GM23338 (cell line): ENCODE measurements around the gene COL4A2.

ENCODE experiments used
- CREB1 ChIP-seq: fragments of 250-450 bp; sonication (Bioruptor Pico); IDR thresholded peaks from 2 replicates; pipeline ENCODE4 v1.5.0; 2020; ENCODE audit warnings: low read depth, mild to moderate bottlenecking, moderate library complexity
- CTCF ChIP-seq, 2 experiments: fragments of 200-600 bp in 1 of 2; sonication (generic) in 1 of 2; conservative IDR thresholded peaks; 2 replicates each; pipeline versions ENCODE4 v1.5.1 to v1.6.1; 2016 to 2017; ENCODE audit warnings: antibody characterized with exemption in 2 of 2, low read depth in 2 of 2, mild to moderate bottlenecking in 2 of 2, moderate library complexity in 1 of 2
- EZH2 ChIP-seq: fragments of 200-600 bp; sonication (generic); IDR thresholded peaks from one replicate; pipeline ENCODE4 v1.8.0; 2017; ENCODE audit warnings: antibody characterized with exemption, mild to moderate bottlenecking, low read depth; ENCODE audit not compliant: unreplicated experiment
- EZH2phosphoT487 ChIP-seq: fragments of 200-600 bp; sonication (generic); IDR thresholded peaks from one replicate; pipeline ENCODE4 v1.8.1; 2018; ENCODE audit warnings: antibody characterized with exemption; ENCODE audit not compliant: unreplicated experiment
- JUNB ChIP-seq: IDR thresholded peaks from one replicate; pipeline ENCODE4 v1.6.1; 2016; ENCODE audit warnings: antibody characterized with exemption; ENCODE audit not compliant: unreplicated experiment
- NANOG ChIP-seq: IDR thresholded peaks from 2 replicates; pipeline ENCODE4 v1.6.1; 2016; ENCODE audit warnings: antibody characterized with exemption, borderline replicate concordance
- POLR2AphosphoS5 ChIP-seq: IDR thresholded peaks from 2 replicates; pipeline ENCODE4 v1.6.1; 2016; ENCODE audit warnings: antibody characterized with exemption, low read depth
- REST ChIP-seq: IDR thresholded peaks from one replicate; pipeline ENCODE4 v1.6.1; 2018; ENCODE audit warnings: antibody characterized with exemption; ENCODE audit not compliant: unreplicated experiment
- ZNF114 ChIP-seq: fragments of 250-450 bp; sonication (Bioruptor Pico); IDR thresholded peaks from 2 replicates; pipeline ENCODE4 v1.5.0; 2020; ENCODE audit warnings: mild to moderate bottlenecking, moderate library complexity
- ZNF462 ChIP-seq: fragments of 250-450 bp; sonication (Bioruptor Pico); IDR thresholded peaks from 2 replicates; pipeline ENCODE4 v1.5.0; 2020; ENCODE audit warnings: mild to moderate bottlenecking, moderate library complexity

- no peak for TF ChIP-seq ZNF114 (CRISPR knock-in tag)
- no peak for TF ChIP-seq CTCF (conservative IDR thresholded peaks at IDR 0.05; ENCODE audit: low read depth in 2 of 2)
- no peak for TF ChIP-seq POLR2AphosphoS5
- TF ChIP-seq ZNF462 (CRISPR knock-in tag) = no peak
- no peak for TF ChIP-seq CREB1 (CRISPR knock-in tag)
- no peak for TF ChIP-seq EZH2
- TF ChIP-seq EZH2phosphoT487 = no peak
- no peak for TF ChIP-seq REST
- no peak for TF ChIP-seq JUNB
- no peak for TF ChIP-seq NANOG
Observed at GRCh38 chr13:110269509-110270185, 37.4 kb upstream of the COL4A2 start.
